ENCODE data around the gene ARHGAP5. TPM values are rescaled to one million over a fixed set of nuclear protein-coding genes. Genes with fewer than 3 reads are reported as not detected.

The ARHGAP5 gene
- 68.7 and 72.6 TPM in 2 replicates for total RNA-seq (2014; rRNA removed; shearing (Covaris generic))
- 22.1 and 22.3 TPM in 2 replicates for polyA plus RNA-seq (2016; fragmentation: Nextera tagmentation; extraction: Ambion mirVana)
- long read RNA-seq, partial matches to known transcripts = 4 of 6 reads
- long read RNA-seq, other reads (novel, unspliced or antisense) = 2 of 6 reads

GRCh38 chr14:32077081-32078022 is at the start of gene ARHGAP5:
ARHGAP5 (plus strand) TSS chr14:32077304; CDS start chr14:32090670, 13,366 bp downstream.
- Histone ChIP-seq H3K36me3 (ENCODE audit: insufficient read depth) (no peaks in the 10 kb centered on the region), H3K27me3 (ENCODE audit: insufficient read depth) (no peaks in the 10 kb centered on the region), H3K79me2 (replicated peaks; ENCODE audit: insufficient read depth) (peaks cover 47% of the 10 kb centered on the region), H3K4me3 (peak within 1 kb of the TSS; percentile 67), H3K4me2 (peak within 1 kb of the TSS; percentile 94), H3K27ac (ENCODE audit: low read depth) (peak within 1 kb of the TSS; percentile 97), H3K4me1 (ENCODE audit: insufficient read depth) (peaks cover 43% of the 10 kb centered on the region), H3K9me2 (ENCODE audit: insufficient read depth) (no peaks in the 10 kb centered on the region), H3F3A (replicated peaks; ENCODE audit: low read depth) (0 out of 2 replicates have a peak, but pooled peaks cover 5% of the 10 kb centered on the region), H2AFZ (peak within 1 kb of the TSS; percentile 89), H4K20me1 (replicated peaks; ENCODE audit: insufficient read depth) (peaks cover 19% of the 10 kb centered on the region)
- Mint-ChIP-seq H3K27me3 (ENCODE audit: insufficient read depth, low read depth, poor library complexity) (peaks cover 4% of the 10 kb centered on the region), H3K9me3 (no peaks in the 10 kb centered on the region), H3K4me1 (peaks cover 45% of the 10 kb centered on the region), H3K27ac (peak within 1 kb of the TSS; percentile 98), H3K4me3 (peak within 1 kb of the TSS; percentile 98), H3K36me3 (ENCODE audit: low read depth) (no peaks in the 10 kb centered on the region)
- DNase-seq (ENCODE audit: low spot score) (peak; percentile 81), ATAC-seq (peak; percentile 61)
- TF ChIP-seq CTCF (conservative IDR thresholded peaks at IDR 0.05; ENCODE audit: low read depth in 2 of 2) = no peak
- no peak for TF ChIP-seq CREB1 (CRISPR knock-in tag; IDR thresholded peaks at IDR 0.05; ENCODE audit: low read depth)
- no peak for TF ChIP-seq ZNF462 (CRISPR knock-in tag; IDR thresholded peaks at IDR 0.05)
